Measurements from ENCODE around the gene MPDU1. TPM values are rescaled to one million over a fixed set of nuclear protein-coding genes. Genes with fewer than 3 reads are reported as not detected.

Gene MPDU1
- total and polyA plus RNA-seq, 2 of the 13 experiments (the other 11 are each of a cell fraction or from before 2014, with no cell fraction given) = 112 to 167 TPM

DNA sequence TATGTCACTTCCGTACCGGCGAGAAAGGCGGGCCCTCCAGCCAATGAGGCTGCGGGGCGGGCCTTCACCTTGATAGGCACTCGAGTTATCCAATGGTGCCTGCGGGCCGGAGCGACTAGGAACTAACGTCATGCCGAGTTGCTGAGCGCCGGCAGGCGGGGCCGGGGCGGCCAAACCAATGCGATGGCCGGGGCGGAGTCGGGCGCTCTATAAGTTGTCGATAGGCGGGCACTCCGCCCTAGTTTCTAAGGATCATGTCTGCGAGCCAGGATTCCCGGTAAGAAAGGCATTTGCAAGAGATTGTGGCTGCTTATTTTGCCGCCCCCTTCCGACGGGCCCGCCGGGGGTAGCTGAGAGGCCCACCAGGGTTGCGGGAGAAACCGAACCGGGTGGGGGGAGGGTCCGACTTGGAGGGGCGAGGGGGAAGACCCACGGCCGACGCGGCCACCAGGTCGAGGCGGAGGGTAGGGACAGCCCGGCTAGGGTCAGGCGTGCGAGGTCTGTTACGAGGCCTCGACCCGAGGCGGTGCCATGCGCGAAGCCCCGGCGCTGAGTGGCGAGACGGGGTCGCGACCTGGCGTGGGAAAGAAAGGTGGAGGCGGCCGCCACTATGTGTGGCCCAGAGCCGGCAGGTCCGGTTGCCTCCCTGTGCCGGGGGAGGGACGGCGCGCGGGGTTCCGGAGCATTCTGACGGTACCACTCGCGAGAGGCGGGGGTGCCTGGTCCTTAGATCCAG, 10.9 kb upstream of the MPDU1 start (continued):
- TF ChIP-seq, protein P1, sequence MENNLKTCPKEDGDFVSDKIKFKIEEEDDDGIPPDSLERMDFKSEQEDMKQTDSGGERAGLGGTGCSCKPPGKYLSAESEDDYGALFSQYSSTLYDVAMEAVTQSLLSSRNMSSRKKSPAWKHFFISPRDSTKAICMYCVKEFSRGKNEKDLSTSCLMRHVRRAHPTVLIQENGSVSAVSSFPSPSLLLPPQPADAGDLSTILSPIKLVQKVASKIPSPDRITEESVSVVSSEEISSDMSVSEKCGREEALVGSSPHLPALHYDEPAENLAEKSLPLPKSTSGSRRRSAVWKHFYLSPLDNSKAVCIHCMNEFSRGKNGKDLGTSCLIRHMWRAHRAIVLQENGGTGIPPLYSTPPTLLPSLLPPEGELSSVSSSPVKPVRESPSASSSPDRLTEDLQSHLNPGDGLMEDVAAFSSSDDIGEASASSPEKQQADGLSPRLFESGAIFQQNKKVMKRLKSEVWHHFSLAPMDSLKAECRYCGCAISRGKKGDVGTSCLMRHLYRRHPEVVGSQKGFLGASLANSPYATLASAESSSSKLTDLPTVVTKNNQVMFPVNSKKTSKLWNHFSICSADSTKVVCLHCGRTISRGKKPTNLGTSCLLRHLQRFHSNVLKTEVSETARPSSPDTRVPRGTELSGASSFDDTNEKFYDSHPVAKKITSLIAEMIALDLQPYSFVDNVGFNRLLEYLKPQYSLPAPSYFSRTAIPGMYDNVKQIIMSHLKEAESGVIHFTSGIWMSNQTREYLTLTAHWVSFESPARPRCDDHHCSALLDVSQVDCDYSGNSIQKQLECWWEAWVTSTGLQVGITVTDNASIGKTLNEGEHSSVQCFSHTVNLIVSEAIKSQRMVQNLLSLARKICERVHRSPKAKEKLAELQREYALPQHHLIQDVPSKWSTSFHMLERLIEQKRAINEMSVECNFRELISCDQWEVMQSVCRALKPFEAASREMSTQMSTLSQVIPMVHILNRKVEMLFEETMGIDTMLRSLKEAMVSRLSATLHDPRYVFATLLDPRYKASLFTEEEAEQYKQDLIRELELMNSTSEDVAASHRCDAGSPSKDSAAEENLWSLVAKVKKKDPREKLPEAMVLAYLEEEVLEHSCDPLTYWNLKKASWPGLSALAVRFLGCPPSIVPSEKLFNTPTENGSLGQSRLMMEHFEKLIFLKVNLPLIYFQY (CRISPR knock-in tag; IDR thresholded peaks at IDR 0.05; ENCODE audit: borderline replicate concordance) = no peak
- TF ChIP-seq, protein P2, sequence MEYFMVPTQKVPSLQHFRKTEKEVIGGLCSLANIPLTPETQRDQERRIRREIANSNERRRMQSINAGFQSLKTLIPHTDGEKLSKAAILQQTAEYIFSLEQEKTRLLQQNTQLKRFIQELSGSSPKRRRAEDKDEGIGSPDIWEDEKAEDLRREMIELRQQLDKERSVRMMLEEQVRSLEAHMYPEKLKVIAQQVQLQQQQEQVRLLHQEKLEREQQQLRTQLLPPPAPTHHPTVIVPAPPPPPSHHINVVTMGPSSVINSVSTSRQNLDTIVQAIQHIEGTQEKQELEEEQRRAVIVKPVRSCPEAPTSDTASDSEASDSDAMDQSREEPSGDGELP (IDR thresholded peaks at IDR 0.05; ENCODE audit: borderline replicate concordance, low read depth) = peak; percentile 4; the same call in 1 of the 2 replicates
- TF ChIP-seq GTF2F1 (IDR thresholded peaks at IDR 0.05; ENCODE audit: low read length) (peak; percentile 92), FOXP1 (IDR thresholded peaks at IDR 0.05) (no peak), FOXP1 (CRISPR knock-in tag; IDR thresholded peaks at IDR 0.05) (no peak), ZC3H13 (CRISPR knock-in tag; IDR thresholded peaks at IDR 0.05) (no peak; the same call in 1 of the 2 replicates), ZNF720 (CRISPR knock-in tag; IDR thresholded peaks at IDR 0.05) (no peak), NCOA1 (CRISPR knock-in tag; IDR thresholded peaks at IDR 0.05) (no peak), RFXANK (CRISPR knock-in tag; IDR thresholded peaks at IDR 0.05) (no peak), ZNF772 (CRISPR knock-in tag; IDR thresholded peaks at IDR 0.05) (peak; percentile 81), IKZF4 (CRISPR knock-in tag; IDR thresholded peaks at IDR 0.05; ENCODE audit: borderline replicate concordance, low read depth, not compliant biosample characterization) (no peak), NFYC (CRISPR knock-in tag; IDR thresholded peaks at IDR 0.05) (peak; percentile 99), ZNF841 (CRISPR knock-in tag; IDR thresholded peaks at IDR 0.05; ENCODE audit: borderline replicate concordance) (no peak), ZNF256 (CRISPR knock-in tag; conservative IDR thresholded peaks at IDR 0.05) (no peak)
- TF ChIP-seq, protein P3, sequence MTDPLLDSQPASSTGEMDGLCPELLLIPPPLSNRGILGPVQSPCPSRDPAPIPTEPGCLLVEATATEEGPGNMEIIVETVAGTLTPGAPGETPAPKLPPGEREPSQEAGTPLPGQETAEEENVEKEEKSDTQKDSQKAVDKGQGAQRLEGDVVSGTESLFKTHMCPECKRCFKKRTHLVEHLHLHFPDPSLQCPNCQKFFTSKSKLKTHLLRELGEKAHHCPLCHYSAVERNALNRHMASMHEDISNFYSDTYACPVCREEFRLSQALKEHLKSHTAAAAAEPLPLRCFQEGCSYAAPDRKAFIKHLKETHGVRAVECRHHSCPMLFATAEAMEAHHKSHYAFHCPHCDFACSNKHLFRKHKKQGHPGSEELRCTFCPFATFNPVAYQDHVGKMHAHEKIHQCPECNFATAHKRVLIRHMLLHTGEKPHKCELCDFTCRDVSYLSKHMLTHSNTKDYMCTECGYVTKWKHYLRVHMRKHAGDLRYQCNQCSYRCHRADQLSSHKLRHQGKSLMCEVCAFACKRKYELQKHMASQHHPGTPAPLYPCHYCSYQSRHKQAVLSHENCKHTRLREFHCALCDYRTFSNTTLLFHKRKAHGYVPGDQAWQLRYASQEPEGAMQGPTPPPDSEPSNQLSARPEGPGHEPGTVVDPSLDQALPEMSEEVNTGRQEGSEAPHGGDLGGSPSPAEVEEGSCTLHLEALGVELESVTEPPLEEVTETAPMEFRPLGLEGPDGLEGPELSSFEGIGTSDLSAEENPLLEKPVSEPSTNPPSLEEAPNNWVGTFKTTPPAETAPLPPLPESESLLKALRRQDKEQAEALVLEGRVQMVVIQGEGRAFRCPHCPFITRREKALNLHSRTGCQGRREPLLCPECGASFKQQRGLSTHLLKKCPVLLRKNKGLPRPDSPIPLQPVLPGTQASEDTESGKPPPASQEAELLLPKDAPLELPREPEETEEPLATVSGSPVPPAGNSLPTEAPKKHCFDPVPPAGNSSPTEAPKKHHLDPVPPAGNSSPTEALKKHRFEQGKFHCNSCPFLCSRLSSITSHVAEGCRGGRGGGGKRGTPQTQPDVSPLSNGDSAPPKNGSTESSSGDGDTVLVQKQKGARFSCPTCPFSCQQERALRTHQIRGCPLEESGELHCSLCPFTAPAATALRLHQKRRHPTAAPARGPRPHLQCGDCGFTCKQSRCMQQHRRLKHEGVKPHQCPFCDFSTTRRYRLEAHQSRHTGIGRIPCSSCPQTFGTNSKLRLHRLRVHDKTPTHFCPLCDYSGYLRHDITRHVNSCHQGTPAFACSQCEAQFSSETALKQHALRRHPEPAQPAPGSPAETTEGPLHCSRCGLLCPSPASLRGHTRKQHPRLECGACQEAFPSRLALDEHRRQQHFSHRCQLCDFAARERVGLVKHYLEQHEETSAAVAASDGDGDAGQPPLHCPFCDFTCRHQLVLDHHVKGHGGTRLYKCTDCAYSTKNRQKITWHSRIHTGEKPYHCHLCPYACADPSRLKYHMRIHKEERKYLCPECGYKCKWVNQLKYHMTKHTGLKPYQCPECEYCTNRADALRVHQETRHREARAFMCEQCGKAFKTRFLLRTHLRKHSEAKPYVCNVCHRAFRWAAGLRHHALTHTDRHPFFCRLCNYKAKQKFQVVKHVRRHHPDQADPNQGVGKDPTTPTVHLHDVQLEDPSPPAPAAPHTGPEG (CRISPR knock-in tag; IDR thresholded peaks at IDR 0.05) = peak; percentile 17; the same call in 1 of the 2 replicates
- TF ChIP-seq, protein P4, sequence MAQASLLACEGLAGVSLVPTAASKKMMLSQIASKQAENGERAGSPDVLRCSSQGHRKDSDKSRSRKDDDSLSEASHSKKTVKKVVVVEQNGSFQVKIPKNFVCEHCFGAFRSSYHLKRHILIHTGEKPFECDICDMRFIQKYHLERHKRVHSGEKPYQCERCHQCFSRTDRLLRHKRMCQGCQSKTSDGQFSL (CRISPR knock-in tag; IDR thresholded peaks at IDR 0.05) = 0 out of 2 replicates have a peak, but pooled peaks have one; percentile 42
- TF ChIP-seq, protein P5, sequence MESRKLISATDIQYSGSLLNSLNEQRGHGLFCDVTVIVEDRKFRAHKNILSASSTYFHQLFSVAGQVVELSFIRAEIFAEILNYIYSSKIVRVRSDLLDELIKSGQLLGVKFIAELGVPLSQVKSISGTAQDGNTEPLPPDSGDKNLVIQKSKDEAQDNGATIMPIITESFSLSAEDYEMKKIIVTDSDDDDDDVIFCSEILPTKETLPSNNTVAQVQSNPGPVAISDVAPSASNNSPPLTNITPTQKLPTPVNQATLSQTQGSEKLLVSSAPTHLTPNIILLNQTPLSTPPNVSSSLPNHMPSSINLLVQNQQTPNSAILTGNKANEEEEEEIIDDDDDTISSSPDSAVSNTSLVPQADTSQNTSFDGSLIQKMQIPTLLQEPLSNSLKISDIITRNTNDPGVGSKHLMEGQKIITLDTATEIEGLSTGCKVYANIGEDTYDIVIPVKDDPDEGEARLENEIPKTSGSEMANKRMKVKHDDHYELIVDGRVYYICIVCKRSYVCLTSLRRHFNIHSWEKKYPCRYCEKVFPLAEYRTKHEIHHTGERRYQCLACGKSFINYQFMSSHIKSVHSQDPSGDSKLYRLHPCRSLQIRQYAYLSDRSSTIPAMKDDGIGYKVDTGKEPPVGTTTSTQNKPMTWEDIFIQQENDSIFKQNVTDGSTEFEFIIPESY (CRISPR knock-in tag; IDR thresholded peaks at IDR 0.05) = no peak

Measured in HepG2 (cell line).